ENCODE results near the gene SLC8A1.

Gene SLC8A1

DNA sequence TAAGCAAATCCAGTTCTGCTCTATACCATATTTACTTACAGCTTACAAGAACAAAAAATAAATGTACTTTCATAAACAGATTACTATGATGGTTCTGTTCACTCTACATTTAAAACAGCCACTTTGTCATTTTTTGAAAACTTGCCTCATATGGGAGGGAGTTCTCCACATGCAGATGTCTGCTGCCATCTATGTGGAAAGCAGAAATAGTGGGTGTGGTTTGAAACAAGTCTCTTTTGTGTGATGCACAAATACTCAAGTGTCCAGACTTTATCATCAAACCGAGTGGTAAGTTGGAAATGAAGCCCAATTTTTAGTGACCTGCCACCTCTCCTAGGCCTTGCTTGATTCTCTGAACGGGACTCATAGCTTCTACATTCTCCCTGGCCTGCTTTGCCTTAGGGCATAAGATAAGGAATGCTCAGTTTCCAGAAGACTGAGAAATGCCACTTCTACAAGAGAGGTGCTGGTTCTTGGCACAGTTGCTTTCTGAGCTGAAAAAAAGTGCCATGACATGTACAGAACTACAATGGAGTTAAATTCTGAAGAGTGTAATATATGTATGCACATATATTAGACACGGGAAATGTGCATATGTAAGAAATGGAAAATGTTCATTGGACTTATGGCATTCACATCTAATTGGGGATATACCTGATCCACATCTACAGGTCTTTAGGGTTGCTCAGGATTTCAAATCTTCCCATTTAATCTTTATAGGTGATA, 221.0 kb downstream of the SLC8A1 start:
- no peak for DNase-seq (ENCODE audit: low spot score)

DNA sequence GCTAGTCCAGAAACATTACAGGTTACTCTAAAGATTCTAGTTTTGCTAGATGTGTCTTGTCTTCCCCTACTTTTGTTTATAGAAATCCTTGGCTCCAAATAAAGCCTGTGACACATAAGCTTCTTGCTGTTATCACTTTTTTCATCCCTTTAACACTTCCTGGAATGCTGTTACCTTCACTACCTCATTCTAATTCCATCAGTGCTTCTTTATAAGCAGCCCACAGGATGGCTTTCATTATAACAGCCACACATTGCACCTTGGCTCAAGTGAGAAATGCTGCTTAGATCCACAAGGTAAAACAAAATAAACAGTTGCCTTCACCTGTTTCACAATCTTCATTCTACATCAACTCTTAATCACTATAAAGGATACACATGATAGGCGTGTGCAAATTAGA, 221.7 kb downstream of the SLC8A1 start:
- no peak for DNase-seq (ENCODE audit: low spot score)

DNA sequence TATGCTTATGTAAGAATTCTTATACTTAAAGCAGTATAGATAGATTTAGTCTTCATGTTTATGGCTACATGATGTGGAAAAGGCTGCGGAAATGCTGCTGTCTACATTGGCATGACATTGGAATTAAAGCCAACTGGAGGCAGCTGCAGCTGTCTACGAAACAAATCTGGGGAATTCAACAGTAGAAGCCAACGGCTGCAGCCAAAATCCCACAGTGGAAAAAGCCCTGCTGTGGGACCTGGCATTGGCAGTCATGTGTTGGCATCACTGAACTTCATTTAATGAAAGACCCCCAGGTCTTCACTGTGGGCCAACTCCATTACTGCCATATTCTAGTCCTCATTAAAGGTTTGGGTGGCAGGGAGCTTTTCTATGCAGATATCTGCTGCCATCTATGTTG, 223.6 kb downstream of the SLC8A1 start:
- no peak for DNase-seq (ENCODE audit: low spot score)

DNA sequence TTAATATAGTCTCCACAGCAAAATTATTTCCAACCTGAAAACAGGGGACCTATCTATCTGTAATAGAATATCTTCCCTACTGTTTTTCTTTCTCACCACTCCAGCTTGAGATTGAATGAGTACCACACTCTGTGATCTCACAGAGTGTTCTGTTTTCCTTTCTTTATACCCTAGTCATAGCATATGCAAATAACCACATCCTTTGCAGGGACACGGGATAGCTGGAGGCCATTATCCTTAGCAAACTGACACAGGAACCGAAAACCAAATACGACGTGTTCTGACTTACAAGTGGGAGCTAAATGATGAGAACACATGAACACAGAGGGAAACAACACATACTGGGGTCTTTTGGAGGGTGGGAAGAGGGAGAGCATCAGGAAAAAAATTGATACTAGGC, 224.7 kb downstream of the SLC8A1 start:
- no peak for DNase-seq (ENCODE audit: low spot score)

DNA sequence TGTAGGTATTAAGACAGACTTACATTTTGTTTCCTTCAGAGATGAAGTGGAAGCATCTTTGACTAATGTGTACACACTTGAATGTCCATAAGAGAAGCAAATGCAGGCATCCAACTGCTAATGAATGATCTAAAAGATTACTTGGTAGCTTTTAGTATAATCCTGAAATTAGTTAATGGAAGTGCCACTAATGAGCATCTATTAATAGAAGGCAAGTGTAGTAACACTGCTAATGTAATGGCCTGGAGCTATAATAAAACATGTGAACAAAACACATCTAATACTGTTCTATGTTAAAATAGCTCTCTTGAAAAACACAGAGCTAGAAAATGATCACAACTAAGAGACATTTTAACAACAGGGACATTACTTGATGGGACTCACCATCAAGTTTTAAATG, 225.3 kb downstream of the SLC8A1 start:
- no peak for DNase-seq (ENCODE audit: low spot score)

DNA sequence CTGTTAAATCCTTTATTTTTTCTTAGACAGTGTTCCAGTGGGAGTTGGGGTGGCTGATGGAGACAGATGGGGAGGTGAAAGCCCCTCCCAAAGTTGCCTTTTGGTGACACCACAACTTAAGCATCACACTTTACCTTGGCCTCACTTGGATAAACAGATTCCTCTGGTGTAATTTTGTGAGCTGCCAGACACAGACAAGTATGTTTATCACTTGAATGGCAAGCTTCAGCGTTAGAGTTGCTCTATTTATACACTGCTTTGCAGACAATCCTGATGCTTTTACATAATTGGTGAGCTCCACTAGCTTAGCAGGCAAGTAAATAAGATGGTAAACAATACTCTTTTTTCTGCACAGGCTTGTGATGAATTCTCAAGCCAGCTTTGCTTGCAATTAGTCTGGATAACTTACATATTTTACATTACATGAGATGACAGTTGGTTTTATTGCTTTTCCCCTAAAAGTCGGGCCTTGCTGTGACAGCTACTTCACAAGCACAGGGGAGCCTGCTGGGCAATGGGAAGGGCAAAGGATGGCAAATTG, 226.2 kb downstream of the SLC8A1 start:
- no peak for DNase-seq (ENCODE audit: low spot score)

DNA sequence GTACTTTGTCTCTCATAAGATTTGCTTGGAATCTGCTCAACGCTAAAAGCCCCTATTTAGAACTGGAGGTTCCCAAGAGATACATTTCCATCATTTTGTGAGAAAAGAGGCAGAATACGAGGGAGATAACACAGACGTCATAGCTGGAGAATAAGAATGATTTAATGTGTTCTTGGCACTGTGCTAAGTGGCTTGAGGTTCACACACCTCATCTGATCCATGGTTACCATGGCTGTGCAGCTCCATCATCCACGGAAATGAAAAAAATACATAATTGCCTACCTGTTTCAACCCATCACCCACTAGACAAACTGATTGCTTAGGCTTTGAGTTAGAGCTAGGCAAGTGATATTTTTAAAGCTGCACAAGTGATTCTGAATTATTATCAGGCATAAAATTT, 227.6 kb downstream of the SLC8A1 start:
- no peak for DNase-seq (ENCODE audit: low spot score)

DNA sequence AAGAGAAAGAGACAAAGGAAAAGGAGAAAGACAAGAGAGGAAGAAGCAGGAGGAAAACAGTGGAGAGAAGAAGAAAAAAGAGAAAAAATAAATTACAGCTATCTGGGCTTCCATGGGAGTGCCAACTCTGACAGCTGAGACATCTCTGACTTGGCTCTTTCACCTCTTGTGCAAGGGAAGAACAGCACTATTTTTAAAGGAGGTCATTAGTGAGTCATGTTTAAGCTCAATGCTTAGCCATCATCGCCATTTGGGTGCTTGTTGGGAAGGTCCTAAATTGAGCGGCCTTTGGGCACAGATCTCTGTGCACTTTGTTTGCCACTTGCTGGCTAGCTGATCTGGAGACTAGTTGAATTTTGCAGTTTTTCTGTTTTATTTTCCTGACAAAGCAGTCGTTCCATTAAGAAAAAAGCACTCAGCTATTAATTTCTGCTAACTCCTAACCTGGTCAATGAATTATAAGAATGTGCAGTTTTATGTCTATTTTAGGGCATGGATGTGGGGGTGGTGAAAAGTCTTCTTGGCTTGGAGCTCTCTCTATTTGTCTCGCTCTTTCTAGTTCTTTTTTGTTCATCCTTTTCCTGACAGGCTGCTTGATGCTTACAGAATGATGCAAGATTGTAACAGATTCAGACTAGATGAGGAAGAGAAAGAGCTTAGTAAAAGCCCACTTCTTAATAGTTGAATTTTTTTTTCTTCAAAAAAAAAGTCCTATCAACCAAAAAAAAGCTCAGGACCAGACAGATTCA, 231.5 kb downstream of the SLC8A1 start:
- no peak for DNase-seq (ENCODE audit: low spot score)

DNA sequence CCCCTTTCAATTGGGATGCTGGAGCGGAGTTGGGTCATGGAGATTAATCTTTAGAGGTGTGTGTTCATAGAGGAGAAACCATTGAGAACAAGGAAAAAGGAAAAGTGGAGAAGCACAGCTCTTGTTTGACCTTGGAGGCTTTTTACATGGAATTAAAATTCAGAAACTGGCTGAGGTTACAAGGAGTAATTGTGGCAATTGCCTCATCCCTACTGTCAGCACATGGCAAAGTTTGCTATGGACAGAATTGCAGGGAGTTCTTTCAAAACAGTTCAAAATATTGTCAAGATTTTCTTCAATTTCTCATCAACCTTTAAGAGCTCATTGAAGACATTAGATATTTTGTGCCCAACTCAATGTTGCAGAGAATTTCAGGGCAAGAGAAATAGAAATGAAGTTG, 232.7 kb downstream of the SLC8A1 start:
- no peak for DNase-seq (ENCODE audit: low spot score)

DNA sequence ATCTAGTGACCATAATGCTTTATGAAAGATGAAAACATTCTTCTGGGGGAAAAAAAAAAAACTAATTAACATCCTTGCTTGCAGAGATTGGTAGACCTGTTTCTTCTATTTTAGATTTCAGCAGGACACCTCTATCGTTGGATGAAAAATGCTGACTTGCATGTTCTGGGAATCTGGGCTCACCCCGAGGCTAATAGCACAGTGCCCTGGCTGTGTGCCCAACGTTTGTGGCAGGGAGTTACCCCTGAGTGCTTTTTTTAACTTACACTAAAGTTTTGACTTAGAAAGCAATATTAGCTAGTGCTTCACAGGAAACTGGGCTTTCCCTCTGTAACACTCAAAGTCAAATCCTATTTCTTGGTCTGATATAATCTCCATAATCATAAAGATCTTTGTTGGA, 233.2 kb downstream of the SLC8A1 start:
- no peak for DNase-seq (ENCODE audit: low spot score)

DNA sequence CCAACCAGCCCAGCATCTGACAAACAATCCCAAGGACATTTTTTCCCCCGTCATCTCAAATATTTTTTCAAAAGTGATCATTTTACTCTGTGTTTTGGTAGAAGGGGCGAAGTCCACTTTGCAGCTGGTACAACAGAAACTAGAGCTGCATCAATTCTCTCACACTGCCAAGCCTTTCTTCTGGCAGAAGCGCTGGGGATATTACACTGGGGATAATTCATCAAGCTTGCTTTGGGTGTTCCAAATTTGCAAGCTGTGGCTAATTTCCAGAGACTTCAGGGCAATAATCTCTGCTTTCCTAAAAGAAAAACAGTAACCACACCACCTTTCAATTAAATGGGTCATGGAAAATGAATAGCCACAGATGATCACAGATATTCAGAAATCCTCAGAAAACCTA, 238.3 kb downstream of the SLC8A1 start:
- no peak for DNase-seq (ENCODE audit: low spot score)

DNA sequence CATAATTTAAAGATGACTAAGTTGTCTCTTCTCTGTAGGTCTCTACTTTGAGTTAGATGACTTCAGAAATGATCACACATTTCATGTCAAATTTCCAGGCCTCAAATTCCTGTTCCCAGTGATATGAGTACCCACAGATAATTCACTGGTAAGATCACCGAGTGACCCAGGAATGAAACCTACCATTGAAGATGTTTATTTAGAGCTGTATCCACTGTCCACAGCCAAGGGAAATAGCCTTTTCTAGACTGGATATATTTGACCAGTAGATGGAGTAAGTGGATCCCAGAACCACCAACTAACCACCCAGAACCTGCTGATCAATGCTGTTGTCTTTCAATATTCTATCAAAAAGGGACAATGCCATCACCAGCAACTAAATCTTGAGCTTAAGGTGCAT, 238.8 kb downstream of the SLC8A1 start:
- DNase-seq (ENCODE audit: low spot score), result no peak

DNA sequence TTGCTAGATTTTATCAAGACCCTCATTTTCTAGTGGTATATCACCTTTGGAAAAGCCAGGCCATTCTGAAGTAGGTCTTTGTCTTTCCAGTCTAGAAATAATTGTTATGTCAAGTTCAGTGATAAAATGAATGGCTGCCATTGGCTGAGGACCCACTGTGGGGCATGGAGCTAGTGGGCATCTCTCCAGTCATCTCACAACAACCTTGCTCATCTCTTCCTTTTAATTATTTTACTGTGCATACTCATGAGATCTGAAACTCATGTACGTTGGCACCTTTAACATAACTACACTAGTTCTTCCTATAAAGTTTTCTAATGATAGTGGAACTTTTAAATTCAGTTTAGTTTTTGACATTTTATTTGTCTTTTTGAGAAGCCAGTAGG, 240.9 kb downstream of the SLC8A1 start:
- DNase-seq (ENCODE audit: low spot score), result no peak

DNA sequence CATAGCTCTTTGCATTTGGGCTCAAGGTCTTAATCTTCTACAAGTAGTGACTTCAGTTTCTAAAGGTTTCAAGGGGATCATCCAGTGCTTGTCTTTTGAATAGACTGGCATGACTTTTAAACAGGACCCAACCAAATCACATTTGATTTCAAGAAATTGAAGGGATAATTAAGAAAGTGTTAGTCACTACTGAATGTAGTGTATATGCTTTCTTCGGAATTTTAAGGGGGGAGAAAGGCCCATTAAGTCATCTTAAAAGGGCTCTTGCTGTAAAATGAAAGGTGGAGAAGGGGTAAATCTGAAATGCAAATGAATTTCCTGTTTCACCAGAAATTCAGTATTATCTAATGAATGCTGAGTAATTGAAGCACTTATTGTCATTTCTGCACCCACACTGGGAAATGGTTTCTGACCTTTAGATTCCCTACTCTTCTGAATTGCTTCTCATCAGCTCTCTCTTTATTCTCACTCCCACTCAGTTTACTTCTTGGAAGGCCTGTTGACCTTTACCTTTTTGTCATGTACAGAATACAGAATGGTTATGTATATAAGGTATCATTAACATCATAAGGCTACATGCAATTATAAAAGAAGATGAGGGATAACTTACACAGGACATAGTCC, 241.4 kb downstream of the SLC8A1 start:
- no peak for DNase-seq (ENCODE audit: low spot score)

DNA sequence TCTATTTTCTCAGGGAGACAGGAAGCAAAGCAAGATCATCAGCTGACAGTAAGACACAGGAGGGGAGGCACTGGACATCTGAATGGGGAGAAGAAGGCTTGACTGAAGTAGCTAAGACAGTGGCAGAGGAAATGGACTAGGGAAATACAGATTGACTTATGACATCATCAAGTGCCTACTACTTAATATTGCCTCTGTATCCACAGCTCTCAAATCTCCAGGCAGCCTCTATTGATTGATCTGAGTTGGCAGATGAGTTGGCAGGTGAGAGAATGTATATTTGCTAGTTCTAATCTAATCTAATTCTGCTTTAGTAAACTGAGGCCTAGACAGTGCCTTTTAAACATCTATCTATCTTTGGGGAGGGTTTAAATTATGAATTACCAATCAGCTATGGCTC, 242.1 kb downstream of the SLC8A1 start:
- DNase-seq (ENCODE audit: low spot score), result no peak

DNA sequence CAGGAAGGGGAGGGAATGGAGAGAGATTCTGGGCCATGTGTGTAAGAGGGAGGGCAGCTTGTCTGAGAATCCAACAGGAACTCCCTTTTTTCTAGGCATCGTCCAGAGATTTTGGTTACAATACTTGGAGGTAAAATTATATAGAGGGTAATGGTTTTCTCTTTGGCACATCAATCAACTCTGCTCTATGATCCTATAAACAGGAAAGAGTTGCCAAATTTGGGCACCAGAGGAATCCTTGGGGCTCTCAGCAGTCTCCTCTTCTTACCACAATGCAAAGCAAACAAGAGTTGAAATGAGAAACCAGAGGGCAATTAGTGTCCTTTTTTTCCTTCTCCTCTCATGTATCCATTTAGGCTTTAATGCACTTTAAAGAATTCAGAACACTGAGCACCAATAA, 243.4 kb downstream of the SLC8A1 start:
- DNase-seq (ENCODE audit: low spot score), result no peak

DNA sequence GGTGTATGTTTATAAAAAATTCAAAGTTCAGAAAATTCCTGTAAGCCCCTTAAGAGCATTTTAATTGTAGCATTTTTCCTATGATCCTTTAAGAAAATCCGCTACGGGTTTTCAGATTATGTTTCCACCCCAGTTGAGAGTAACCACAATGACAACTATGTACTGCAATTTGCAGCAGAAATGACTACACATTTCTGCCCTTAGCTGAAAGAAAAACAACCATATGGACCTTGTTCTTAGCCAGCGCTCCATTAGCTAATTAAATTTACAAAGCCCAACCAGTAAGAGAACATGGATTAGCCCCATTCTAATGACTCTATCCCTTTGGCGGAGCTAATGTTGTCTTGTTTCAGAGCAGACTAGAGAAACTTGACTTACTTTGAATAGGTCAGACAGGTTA, 247.6 kb downstream of the SLC8A1 start:
- DNase-seq (ENCODE audit: low spot score), result no peak

DNA sequence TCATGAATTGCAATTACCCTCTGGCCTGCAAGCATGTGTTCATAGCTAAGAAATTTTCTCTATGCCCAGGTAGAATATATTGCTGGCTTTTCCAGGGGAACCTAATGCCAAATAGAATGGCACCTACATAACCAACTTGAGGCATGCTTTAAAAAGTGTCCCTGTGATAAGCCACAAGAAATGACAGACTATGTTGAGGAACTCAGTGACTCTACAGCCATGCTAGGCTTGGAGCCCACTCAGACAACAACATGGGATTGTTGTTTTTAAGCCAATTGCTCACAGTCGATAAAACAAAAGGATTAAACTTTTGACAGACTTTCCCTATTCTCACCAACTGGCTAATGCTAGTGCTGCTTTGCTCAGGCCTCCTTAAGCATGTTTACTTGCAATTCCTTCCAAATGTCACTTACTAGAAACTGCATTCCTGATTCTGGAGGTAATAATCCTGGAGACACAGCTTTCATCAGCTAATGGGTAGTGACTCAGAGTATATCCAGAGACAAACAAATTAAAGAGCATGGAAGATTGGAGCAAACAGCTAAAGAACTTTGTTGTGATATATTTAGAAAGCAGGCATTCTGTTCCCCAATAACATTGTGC, 249.0 kb downstream of the SLC8A1 start:
- DNase-seq (ENCODE audit: low spot score), result no peak

DNA sequence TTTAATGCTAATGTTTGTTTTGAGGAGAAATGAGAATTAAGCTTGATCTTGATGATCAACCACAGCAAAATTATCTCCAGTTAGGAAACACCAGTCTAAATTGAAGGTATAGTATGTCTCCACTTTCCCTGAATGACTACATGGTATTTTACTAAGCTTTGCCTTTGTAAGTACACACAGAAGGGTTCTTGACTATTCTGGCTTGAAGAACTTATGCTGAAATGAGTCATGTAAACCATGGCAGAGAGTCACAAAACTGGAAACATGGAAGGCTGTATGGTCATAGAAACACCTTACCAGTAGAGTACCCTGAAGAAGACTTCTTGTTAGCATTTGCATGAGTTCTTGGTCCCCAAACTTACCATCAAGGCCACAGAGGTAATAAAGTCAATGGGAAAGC, 250.5 kb downstream of the SLC8A1 start:
- DNase-seq (ENCODE audit: low spot score), result no peak

DNA sequence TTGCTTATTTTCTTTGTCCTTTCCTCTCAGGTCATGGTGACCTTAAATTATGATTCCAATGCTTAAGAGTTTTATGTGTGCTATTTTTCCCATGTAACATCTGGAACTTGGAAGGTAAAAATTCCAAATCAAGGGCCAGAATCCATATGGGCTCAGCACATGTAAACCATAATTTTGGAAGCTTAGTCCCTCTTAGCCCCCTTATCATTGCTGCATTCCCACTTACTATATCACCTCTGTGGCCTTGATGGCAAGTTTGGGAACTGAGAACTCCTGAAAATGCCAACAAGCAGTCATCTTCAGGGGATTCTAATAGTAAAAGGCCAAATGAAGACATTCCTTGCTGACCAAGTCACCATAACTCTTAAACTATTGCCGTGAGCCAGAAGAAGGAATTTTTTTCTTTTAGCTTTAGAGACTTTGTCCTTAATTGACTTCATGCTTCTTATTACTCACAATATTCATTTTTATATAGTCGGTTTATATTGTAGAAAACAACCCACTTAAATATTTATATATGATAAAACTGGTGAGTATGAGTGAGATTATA, 251.4 kb downstream of the SLC8A1 start:
- no peak for DNase-seq (ENCODE audit: low spot score)

DNA sequence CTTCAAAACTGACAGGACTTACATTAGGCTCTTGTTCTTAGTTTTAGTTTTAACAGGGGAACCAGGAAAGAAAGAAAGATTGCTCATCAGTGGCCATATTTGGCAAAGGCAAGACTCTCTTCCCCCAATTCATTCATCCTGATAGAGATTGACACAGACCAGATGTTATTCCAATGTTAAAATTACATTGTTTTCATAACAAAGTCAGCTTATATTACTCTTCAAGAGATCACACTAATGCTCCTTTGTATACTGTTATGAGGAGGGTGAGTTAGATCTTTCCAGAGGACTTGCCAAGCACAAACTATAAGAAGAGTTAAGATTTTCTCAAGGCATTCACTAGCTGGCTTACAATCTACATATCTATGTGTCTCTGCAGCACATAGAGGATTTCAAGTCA, 252.1 kb downstream of the SLC8A1 start:
- DNase-seq (ENCODE audit: low spot score), result no peak

DNA sequence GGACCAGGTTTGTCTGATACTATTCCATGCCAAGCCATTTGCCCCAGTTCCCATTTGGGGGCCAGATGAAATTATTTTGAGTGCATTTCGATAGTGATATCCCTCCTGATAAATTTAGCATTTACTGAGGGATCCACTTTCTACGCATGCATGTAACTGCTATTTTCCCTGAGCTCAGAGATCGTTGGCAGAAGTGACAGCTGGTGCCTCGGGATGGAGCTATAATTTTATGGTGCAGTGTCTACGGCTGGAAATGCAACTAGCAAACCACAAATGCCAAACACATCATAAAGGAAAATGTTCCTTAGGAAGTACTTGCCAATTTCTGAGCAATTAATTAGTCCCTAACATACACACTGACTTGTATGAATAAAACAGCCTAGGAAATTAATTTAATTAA, 254.8 kb downstream of the SLC8A1 start:
- DNase-seq (ENCODE audit: low spot score), result no peak

DNA sequence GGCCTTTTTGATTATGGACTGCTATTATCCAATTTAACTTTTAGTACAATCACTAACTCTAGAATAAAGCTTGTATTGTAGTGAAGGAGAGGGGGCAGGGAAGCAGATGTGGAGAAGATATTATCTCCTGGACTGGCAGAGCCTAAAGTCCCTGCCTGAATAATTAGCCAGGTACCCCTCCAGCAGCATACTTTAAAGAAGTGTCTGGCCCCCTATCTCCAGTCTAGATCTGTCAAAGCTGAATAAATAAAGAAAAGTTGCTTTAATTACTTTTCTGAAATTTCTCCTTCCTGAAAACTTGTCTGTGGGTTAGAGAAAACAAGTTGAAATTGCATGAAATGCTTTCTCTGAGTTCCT, 258.2 kb downstream of the SLC8A1 start:
- no peak for DNase-seq (ENCODE audit: low spot score)

Measured in RKO (cell line).